Measurements from ENCODE around the gene IZUMO1. TPM values are rescaled to one million over a fixed set of nuclear protein-coding genes. Genes with fewer than 3 reads are reported as not detected.
A peak's percentile ranks its signal among the peaks of the same experiment; 100 is the strongest.

Gene IZUMO1
- total RNA-seq, 6 experiments from 2014 or later: not detected

DNA sequence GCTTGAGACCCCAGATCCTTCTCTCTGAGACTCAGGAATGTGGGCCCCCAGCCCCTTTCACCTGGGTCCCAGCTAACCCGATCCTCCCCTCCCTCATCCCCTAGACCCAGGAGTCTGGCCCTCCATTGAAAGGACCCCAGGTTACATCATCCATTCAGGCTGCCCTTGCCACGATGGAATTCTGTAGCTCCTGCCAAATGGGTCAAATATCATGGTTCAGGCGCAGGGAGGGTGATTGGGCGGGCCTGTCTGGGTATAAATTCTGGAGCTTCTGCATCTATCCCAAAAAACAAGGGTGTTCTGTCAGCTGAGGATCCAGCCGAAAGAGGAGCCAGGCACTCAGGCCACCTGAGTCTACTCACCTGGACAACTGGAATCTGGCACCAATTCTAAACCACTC lies 9.1 kb upstream of the IZUMO1 start:
- no peaks in the 10 kb centered on the region for H3K9me3 Mint-ChIP-seq

DNA sequence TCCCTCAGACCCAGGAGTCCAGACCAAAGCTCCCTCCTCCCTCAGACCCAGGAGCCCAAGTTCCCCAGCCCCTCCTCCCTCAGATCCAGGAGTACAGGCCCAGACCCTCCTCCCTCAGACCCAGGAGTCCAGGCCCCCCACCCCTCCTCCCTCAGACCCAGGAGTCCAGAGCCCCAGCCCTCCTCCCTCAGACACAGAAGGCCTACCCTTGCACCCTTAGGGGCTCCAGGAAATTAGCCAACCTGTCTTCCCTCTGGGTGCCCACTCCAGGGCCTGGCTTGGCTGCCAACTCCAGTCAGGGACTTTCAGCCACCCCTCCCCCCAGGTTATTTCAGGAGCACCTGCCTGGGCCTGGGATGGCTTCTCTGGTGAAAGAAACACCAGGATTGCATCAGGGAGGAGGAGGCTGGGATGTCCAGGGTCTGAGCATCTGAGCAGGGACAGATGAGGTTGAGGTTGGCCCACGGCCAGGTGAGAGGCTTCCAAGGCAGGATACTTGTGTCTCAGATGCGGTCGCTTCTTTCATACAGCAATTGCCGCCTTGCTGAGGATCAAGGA lies 8.5 kb upstream of the IZUMO1 start, which contains the start of gene FGF21:
Gene FGF21, plus strand, starts transcription at position 441 of the 558 bp plus-strand sequence. CDS start 713 bp downstream, outside the sequence.
- H3K4me3 Mint-ChIP-seq: no peak within 1 kb of the TSS
- DNase-seq: no peak
- H3K27ac Mint-ChIP-seq: no peak within 1 kb of the TSS
- no peaks in the 10 kb centered on the region for H3K9me3 Mint-ChIP-seq
- peaks cover 33% of the 10 kb centered on the region for H3K27me3 Mint-ChIP-seq (ENCODE audit: insufficient read depth)
- H3K36me3 Mint-ChIP-seq (ENCODE audit: low read depth): no peaks in the 10 kb centered on the region
- TF ChIP-seq CTCF (IDR thresholded peaks at IDR 0.05): no peak
- H3K4me1 Mint-ChIP-seq (ENCODE audit: low read depth): 0 out of 2 replicates have a peak, but pooled peaks cover 5% of the 10 kb centered on the region

More for the DNA sequence above, 9.1 kb upstream of the IZUMO1 start:
- H3K4me3 Mint-ChIP-seq: no peak overlapping the region
- no peak overlapping the region for H3K27ac Mint-ChIP-seq
- TF ChIP-seq CTCF (IDR thresholded peaks at IDR 0.05): no peak
- no peak for DNase-seq
- H3K36me3 Mint-ChIP-seq (ENCODE audit: low read depth): no peaks in the 10 kb centered on the region
- peaks cover 38% of the 10 kb centered on the region for H3K27me3 Mint-ChIP-seq (ENCODE audit: insufficient read depth)
- 0 out of 2 replicates have a peak, but pooled peaks cover 5% of the 10 kb centered on the region for H3K4me1 Mint-ChIP-seq (ENCODE audit: low read depth)

DNA sequence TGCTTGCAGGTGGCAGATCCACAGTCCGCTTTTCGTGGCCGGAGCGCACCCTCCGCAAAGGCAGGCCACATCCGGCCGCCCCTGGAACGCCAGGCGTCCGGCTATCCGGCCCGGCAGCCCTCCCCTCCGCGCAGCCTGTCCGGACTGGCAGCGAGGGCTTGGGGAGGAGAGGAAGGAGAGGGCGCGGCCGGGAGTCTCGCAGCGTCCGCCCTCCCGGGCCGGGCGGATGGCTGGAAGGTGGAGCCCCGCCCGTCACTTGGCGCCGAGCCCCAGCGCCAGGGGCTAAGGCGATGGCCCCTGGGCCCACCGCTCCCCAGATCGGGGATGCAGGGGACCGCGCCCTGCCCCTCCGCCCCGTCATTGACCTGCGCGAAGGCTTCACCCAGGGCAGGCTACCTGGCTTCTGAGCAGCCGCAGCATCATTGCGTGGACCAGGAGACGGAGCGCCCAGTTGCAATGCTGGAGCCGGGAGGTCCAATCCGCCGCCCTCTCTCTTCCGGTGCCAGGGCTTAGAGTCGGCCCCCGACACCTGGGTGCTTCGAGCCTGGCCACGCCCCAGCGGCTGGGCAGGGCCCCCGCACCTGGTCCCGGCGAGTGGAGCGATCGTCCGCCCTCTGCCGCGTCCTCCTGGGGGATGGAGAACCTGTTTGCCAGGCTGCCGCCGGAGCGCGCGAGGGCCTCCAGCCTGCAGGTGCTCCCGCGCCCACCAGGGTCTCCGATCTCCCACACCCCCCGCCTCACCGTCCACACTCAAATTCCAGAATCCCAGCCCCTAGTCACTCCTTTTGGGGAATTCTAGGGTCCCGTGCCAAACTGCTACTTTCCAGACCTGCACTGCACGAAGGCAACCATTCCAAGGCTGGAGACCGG lies 6.0 kb upstream of the IZUMO1 start, which contains the start of gene FUT1:
Gene FUT1, minus strand, starts transcription at position 146 of the 870 bp plus-strand sequence. CDS start 1,360 bp downstream, outside the sequence.
- H3K4me1 Mint-ChIP-seq (ENCODE audit: low read depth): 0 out of 2 replicates have a peak, but pooled peaks cover 5% of the 10 kb centered on the region
- H3K4me3 Mint-ChIP-seq: peak within 1 kb of the TSS; percentile 77
- H3K27me3 Mint-ChIP-seq (ENCODE audit: insufficient read depth): peaks cover 30% of the 10 kb centered on the region
- no peaks in the 10 kb centered on the region for H3K36me3 Mint-ChIP-seq (ENCODE audit: low read depth)
- no peak for DNase-seq
- TF ChIP-seq CTCF (IDR thresholded peaks at IDR 0.05): no peak
- H3K27ac Mint-ChIP-seq: no peak within 1 kb of the TSS
- H3K9me3 Mint-ChIP-seq: no peaks in the 10 kb centered on the region

- Mint-ChIP-seq H3K4me3 (peak overlapping the region; percentile 77), H3K27me3 (ENCODE audit: insufficient read depth) (peaks cover 27% of the 10 kb centered on the region), H3K36me3 (ENCODE audit: low read depth) (no peaks in the 10 kb centered on the region), H3K4me1 (ENCODE audit: low read depth) (0 out of 2 replicates have a peak, but pooled peaks cover 5% of the 10 kb centered on the region), H3K27ac (no peak overlapping the region), H3K9me3 (no peaks in the 10 kb centered on the region)
- no peak for TF ChIP-seq CTCF (IDR thresholded peaks at IDR 0.05)
- no peak for DNase-seq
Observed at GRCh38 chr19:48751845-48752495, 5.3 kb upstream of the IZUMO1 start.

DNA sequence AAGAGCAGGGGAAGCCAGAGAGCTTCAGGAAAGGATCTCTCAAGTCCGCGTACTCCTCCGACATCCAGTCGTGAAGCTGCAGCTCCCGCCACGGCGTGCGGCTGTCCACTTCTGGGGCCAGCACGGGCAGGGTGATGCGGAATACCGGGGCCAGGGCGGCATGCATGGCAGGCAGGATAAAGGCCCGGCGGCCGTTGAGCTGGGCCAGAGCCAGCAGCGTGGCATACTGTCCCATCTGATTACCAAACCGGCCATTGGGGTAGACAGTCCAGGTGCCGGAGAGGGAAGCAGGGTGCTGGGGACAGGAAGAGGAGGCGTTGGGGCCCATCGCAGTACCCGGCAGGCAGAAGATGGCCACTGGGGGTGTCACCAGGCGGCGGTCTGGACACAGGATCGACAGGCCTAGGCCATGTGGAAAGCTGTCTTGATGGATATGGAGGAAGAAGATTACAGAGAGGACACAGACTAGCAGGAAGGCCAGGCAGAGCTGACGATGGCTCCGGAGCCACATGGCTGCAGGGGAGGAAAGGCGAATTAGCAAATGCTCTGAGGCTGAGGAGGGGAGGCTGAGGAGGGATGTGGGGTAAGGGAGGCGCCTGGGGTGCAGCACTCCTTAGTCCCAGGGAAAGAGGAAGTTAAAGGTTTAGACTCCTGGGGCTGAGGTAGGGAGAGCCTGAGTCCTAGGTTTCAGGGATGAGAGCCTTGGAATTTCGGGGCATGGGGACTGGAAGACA lies 4.2 kb upstream of the IZUMO1 start:
- 0 out of 2 replicates have a peak, but pooled peaks cover 5% of the 10 kb centered on the region for H3K4me1 Mint-ChIP-seq (ENCODE audit: low read depth)
- no peak for TF ChIP-seq CTCF (IDR thresholded peaks at IDR 0.05)
- H3K36me3 Mint-ChIP-seq (ENCODE audit: low read depth): peaks cover 5% of the 10 kb centered on the region; the same call in 1 of the 2 replicates
- no peak overlapping the region for H3K4me3 Mint-ChIP-seq
- no peak overlapping the region for H3K27ac Mint-ChIP-seq
- no peak for DNase-seq
- peaks cover 28% of the 10 kb centered on the region for H3K27me3 Mint-ChIP-seq (ENCODE audit: insufficient read depth)
- H3K9me3 Mint-ChIP-seq: no peaks in the 10 kb centered on the region; the same call in 1 of the 2 replicates
